ENCODE data around the gene NPW.
A peak's percentile ranks its signal among the peaks of the same experiment; 100 is the strongest.

Gene NPW

DNA sequence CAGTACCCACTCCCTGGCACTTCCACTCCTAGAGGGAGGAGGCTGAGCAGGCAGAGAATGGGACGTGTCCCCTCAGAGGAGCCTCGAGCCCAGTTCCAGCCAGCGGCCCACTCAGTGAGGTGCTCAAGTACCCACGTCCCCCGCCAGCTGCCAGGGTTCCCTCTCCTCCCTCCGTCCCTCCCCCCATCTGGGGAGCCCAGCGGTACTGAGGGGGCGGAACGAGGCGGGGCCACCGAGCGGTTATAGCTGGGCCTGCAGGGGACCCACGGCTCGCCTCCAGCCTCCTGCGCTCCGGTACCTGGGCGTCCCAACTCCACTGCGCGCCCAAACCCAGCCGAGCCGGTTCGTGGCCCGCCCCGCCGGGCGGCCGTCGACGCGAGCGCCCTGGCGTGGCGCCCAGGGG lies at the start of gene NPW:
Gene NPW (plus strand): TSS at position 268 of the 403 bp plus-strand sequence.
- DNase-seq = peak; percentile 62

DNA sequence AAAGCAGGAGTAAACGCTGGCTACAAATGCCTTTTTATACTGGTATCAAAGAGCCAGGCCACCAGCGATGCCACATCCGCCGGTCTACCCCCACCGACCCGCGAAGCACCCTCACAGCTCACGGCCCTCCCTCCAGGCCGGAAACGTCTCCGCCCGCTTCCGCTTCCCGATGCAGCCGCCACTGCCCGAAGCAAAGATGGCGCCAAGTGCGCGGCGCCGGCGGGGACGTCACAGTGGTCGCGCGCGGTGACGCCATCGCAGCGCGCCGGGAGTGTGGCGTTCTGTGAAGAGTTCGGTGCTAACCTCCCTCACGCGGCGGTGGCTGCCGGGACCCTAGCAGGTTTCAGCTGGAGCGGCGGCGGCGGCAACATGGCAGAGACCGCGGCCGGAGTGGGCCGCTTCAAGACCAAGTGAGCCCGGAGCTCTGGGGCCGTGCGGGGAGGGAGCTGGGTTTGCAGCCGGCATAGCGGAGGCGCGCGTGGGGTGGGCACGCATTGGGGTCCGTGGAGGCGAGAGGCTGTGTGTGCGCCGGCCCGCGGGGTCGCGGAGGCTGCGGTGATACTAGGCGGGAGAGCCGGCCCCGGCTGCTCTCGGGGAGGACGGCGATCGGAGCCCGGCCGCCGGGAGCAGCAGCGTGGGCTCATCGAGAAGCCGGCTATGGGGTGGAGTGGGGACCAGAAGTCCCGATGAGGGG lies 47.6 kb upstream of the NPW start, which contains the start of gene TBL3:
Gene TBL3 (plus strand): TSS at position 258 of the 694 bp plus-strand sequence. CDS start 112 bp downstream, at position 370.
- DNase-seq = peak; percentile 98

GRCh38 chr16:1972490-1972877 lies 47.1 kb upstream of the NPW start:
- DNase-seq = peak; percentile 66

GRCh38 chr16:1973461-1974156 lies 46.0 kb upstream of the NPW start:
- DNase-seq = no peak

DNA sequence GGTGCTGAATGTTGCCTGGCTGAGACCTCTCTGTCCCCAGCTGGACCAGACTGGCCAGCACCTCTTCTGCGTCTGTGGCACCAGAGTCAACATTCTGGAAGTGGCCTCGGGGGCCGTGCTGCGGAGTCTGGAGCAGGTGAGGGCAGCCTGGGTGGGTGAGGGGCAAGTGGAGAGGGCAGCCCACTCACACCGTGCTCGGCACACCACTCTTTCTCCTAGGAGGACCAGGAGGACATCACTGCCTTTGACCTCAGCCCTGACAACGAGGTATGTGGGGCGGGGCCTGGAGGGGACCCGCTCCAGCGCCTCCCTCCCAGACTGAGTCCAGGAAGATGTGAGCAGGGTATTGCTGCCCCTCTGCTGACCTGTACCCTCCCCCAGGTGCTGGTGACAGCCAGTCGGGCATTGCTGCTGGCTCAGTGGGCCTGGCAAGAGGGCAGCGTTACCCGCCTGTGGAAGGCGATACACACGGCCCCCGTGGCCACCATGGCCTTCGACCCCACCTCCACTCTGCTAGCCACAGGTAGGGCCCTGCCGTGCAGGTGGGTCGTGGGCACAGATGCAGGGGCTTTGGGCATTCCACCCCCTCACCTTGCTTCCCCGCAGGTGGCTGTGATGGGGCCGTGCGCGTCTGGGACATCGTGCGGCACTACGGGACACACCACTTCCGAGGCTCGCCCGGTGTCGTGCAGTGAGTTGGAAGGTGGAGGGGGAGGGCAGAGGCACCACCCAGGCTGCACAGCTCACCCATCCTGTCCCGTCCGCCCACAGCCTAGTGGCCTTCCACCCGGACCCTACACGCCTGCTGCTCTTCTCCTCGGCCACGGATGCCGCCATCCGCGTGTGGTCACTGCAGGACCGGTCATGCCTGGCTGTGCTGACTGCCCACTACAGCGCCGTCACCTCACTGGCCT lies 45.2 kb upstream of the NPW start:
- no peak for DNase-seq

- no peak for DNase-seq
Observed at GRCh38 chr16:1975432-1976215, 44.0 kb upstream of the NPW start.

GRCh38 chr16:1976216-1976520 lies 43.4 kb upstream of the NPW start:
- DNase-seq = no peak

DNA sequence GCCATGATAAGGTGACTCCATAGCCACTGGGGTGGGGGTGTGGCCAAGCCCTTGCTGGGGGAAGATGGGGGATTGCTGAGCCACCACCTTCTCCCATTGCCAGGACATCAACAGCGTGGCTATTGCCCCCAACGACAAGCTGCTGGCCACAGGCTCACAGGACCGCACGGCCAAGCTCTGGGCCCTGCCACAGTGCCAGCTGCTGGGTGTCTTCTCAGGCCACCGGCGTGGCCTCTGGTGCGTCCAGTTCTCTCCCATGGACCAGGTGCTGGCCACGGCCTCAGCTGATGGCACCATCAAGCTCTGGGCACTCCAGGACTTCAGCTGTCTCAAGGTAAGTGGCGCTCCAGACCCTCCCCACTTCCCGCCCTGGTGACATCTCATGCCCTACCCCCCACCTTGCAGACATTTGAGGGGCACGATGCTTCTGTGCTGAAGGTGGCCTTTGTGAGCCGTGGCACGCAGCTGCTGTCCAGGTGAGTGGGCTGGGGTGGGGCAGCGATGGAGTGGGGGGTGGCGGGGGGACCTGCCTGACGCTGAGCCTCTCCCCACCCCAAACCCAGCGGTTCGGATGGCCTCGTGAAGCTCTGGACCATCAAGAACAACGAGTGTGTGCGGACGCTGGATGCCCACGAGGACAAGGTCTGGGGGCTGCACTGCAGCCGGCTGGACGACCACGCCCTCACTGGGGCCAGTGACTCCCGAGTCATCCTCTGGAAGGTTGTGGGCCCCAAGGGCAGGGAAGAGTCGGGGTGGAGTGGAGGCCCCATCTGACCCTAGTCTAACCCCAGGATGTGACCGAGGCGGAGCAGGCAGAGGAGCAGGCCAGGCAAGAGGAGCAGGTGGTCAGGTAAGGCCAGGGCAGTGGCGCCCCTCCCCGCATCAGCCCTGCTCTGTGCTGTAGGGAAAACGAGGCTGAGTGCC lies 42.4 kb upstream of the NPW start:
- no peak for DNase-seq

DNA sequence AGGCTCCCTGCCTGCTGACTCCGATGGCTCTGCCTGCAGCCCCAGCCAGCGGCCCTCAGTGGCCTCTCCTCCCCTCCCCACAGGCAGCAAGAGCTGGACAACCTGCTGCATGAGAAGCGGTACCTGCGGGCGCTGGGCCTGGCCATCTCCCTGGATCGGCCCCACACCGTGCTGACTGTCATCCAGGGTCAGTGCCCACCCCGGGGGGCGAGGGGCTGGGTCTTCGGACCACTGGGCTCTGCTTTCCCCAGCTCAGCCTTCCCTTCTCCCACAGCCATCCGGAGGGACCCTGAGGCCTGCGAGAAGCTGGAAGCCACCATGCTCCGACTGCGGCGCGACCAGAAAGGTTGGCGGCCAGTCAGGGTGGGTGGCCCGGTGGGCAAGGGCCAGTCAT lies 41.7 kb upstream of the NPW start:
- DNase-seq = no peak

- DNase-seq = no peak
Observed at GRCh38 chr16:1978476-1979120, 41.0 kb upstream of the NPW start.

GRCh38 chr16:1979271-1980029 lies 40.1 kb upstream of the NPW start:
- no peak for DNase-seq

DNA sequence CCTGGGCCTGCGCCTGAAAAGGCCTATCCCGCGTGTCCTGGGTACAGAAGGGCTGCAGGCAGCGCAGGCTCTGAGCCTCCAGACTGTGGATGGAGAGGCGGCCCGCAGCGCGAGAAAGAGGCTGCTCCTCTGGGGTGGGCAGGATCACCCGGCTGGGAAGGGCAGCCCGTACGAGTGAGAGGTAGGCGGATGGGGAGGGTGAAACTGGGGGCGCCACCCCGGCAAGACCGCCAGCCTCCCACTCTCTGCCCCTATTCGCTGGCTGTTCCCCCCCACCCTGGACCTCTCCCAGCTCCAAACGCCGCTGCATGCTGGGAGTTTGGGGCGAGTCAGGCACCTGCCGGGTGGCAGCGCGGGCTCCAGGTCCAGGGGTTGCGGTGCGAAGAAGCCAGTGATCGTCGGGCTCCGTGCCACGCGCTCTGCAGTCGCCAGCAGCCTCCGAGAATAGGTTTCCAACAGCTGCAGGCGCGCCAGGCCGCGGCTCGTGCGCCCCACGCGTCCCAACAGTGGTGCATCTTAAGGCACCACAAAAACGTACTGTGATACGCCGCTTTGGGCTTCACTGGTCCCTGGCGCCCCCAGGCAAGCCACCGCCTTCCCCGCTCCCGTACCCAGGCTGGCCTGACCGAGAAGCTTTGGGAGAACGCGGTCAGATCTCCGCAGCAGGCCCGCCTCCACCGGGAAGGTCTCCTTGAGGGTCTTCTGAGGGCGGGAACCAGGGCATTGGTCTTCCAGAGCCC lies 39.4 kb upstream of the NPW start:
- DNase-seq = peak; percentile 55

DNA sequence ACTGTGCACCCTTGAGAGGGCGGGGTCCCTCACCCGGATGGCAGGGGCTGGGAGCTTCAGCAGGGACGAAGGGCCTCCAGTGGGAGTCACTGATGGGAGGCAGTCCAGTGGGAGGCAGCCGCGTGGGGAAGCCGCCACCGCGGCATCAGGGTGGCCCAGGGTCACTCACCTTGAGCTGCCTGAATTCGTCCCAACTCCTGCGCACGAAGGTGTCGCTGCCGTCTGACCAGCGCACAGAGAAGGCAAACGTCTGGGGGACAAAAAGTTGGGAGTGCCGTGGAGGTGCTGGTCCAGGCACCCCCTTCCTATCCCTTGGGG lies 38.9 kb upstream of the NPW start:
- no peak for DNase-seq

- no peak for DNase-seq
Observed at GRCh38 chr16:1981398-1981836, 38.2 kb upstream of the NPW start, which contains the start of gene NOXO1. Gene NOXO1, minus strand, starts transcription at chr16:1981469. Its CDS starts 290 bp downstream, at chr16:1981179.

DNA sequence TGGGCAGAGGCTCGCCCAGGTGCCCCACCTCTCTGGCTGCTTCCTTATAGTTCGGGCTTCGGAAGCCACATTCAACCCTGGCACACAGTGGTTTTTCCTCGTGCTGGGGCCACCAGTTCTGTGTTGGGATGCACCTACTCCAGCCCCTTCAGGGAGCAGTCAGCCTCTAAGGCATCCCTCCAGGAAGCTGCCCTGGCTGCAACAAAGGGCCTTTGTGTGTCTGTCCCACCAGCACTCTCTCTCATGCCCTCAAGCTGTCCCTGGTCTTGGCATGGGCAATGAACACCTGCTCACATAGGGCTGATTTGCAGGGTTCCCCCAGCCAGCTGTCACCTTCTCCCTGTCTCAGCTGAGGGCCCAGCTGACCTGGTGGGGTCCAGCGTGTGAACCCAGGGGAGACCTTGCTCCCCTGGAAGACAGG lies 37.6 kb upstream of the NPW start:
- DNase-seq = no peak

DNA sequence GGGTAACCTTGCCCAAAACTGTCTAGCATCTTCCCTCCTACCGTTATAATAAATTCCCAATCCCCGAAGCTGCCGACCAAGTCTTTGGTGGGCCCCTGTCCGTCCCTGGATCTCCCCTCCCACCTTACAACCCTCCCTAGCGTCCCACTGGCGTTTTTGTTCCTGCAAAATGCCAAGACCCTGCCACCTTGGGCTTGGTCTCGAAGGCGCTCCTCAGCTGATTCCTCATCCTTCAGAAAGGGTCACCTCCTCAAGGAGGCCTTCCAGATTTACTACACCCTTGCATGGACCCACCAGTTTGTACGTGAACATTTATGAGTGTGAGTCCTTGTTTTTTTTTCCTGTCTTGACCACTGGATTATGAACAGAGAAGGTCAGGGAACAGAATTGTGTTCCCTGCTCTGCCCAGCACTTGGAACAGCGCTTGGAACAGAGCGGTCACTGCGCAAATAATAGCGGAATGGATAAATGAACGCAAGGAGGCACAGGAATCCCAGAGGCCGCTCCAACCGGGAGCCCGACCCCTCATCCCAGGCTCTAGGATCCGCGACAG lies 36.5 kb upstream of the NPW start:
- no peak for DNase-seq

DNA sequence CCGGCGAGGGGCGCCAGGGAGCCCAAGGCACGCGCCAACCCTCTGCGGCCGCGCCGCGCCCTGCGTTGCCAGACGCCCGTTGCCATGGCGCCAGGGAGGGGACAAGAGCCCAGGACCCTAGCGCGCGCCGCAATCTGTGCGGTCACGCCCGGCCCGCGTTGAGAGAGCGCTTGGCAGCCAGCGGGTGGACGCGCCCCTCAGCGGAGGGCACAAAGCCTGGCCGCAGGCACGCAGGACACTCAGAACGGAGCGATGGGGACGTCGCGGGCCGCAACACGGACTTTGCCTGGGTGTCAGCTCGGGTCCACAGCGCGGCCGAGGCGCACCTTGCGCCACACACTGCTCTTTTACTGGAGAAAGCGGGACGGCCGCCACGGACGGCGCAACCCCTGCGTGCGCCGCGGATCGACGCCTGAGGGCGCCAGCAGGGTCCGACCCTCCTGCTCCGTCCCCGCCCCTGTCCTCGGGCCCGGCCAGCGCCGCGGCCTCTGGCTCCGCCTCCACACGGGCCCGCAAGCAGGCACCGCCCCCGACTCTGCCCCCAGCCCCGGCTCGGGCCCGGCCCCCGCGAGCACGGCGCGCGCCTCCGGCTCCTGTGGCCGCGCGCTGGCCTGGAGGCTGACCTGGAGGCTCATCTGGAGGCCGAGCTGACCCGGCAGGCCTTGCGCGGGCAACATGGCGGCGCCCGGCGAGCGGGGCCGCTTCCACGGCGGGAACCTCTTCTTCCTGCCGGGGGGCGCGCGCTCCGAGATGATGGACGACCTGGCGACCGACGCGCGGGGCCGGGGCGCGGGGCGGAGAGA lies 35.8 kb upstream of the NPW start, which contains the start of gene GFER:
Gene GFER (plus strand): TSS at position 650 of the 803 bp plus-strand sequence. CDS start 26 bp downstream, at position 676.
- peak; percentile 94 for DNase-seq
